Right ventricle myocardium inferior (tissue), 1 donor: ENCODE data around the gene RBPJL. TPM values are rescaled to one million over a fixed set of nuclear protein-coding genes. Genes with fewer than 3 reads are reported as not detected.

Source experiments
- ATAC-seq: fragments of 200-7000 bp; cut with Tn5 transposase; one replicate; pipeline ENCODE4 v1.9.1; 2020; ENCODE audit warnings: mild to moderate bottlenecking, moderate library complexity
- DNase-seq: peaks from one replicate; pipeline ENCODE4 v3.0.0; 2021; ENCODE audit errors: missing footprints
- intact Hi-C: fragments of 100-400 bp; cut with DNase I; formaldehyde crosslinking; loops from one replicate; pipeline ENCODE4 v1.11.0; 2022
- long read RNA-seq: library from polyadenylated mRNA; unstranded; transcript quantifications from one replicate; pipeline ENCODE4 v2.0.0, GENCODE V29; 2021
- total RNA-seq: library from RNA; stranded (reverse); fragmentation: NEBNext Ultra II Directional; extraction: Animal tissue kit (Norgen Biotek cat#: 25700); gene quantifications from one replicate; pipeline ENCODE4 v1.2.1, GENCODE V29; 2021
- donor health status: DM: no; HTN: yes; CAD: no; lungs with severe emphysema.

RBPJL gene
- not detected for total RNA-seq
- long read RNA-seq: 0 reads

- ATAC-seq (no peak), DNase-seq (no peak)
- intact Hi-C loops: no loop called here
Observed at GRCh38 chr20:45306431-45306982, at the start of gene RBPJL. Gene RBPJL (plus strand): TSS chr20:45306840. CDS start chr20:45306923, 83 bp downstream.

- ATAC-seq (no peak), DNase-seq (no peak)
- intact Hi-C loops: no loop called here
Observed at GRCh38 chr20:45257161-45257560, 49.5 kb upstream of the RBPJL start.

- intact Hi-C loops: no loop called here
- DNase-seq (no peak), ATAC-seq (no peak)
Observed at GRCh38 chr20:45257711-45258110, 48.9 kb upstream of the RBPJL start.

DNA sequence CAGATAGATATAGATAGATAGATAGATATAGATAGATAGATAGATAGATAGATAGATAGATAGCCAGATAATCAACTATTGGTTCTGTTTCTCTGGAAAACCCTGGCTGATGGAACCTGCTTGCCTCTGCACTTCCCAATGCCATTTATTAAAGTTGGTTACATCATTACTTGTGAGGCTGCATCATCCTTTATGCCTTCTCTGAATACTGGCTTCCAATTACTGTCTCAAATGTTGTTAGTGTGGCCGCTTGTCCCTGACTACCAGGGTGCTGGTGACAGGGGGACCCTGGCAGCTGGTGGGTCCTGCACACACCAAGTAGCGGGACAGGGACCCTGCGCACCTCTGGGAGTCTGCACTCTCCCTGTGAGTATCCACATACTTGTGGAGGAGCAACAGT lies 48.4 kb upstream of the RBPJL start:
- DNase-seq (no peak), ATAC-seq (no peak)
- intact Hi-C loops: no loop called here

GRCh38 chr20:45258664-45259063 lies 48.0 kb upstream of the RBPJL start:
- ATAC-seq (no peak), DNase-seq (no peak)
- intact Hi-C loops: no loop called here

DNA sequence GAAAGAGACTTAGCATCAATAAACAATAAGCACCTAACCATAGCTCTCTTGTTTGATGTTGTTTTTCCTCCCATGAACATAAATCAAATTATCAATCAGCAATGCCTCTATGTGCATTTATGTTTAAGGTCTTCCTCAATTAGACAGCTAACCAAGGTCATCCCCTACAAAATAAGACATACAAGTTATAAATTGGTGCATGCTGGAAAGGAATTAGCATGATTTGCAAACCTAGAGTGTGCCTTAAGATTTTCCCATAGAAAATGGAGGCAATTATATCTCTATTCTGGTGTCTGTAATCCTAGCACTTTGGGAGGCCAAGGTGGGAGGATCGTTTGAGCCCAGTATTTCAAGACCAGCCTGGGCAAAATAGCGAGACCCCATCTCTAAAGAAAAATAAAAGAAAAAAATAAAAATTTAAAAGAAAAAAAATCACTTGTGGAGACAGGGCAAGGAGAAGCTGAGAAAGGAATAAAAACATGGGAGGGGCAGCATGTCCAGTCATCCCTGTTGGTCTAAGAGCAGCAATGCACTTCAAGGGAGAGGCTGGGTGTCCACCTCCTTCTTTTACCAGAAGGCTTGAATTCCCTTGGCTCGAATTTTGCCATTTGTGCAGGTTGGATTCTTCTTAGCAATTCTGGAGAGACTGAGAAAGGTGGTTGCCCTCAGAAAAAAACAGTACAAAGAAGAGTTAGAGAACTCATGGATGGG lies 42.9 kb upstream of the RBPJL start:
- intact Hi-C loops: no loop called here
- ATAC-seq (no peak), DNase-seq (no peak)

GRCh38 chr20:45266977-45267376 lies 39.7 kb upstream of the RBPJL start:
- DNase-seq (no peak), ATAC-seq (no peak)
- intact Hi-C loops: no loop called here

DNA sequence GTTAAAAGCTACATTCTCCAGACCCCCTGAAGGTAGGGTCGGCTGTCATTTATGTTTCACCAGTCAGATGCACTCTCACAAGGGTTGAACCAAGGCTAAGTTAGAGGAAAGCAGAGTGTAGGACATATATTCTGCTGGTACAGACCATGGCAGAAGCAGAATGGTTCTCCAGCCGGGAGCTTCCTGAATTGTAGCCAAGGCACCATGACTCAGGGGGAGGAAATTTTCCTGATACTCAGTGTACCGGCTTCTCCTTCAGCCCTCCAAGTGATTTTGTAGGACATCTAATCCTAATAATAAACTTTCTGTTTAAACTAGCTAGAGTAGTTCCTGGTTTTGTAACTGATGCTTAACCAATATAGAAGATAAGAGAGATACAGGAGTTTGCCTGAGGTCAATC lies 38.1 kb upstream of the RBPJL start:
- intact Hi-C loops: no loop called here
- DNase-seq (no peak), ATAC-seq (no peak)

DNA sequence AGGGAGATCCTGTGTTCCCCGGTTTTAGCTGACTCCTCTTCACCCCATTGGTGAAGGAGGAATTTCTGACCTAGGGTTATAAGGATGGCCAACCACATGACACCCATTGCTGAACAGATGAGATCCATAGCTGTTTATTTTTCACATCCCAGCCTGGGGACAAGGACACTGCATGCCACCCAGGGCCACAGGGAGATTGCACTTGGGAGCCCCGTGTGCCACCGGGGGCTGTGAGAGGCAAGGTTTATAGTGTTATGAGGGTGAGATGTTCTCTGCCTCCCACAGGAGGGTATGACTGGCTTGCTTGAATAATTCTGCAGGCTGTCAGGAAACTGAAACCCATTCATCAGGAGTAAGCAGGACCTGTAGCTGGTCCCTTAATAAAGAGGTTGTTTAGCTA lies 37.6 kb upstream of the RBPJL start:
- intact Hi-C loops: no loop called here
- no peak for DNase-seq

DNA sequence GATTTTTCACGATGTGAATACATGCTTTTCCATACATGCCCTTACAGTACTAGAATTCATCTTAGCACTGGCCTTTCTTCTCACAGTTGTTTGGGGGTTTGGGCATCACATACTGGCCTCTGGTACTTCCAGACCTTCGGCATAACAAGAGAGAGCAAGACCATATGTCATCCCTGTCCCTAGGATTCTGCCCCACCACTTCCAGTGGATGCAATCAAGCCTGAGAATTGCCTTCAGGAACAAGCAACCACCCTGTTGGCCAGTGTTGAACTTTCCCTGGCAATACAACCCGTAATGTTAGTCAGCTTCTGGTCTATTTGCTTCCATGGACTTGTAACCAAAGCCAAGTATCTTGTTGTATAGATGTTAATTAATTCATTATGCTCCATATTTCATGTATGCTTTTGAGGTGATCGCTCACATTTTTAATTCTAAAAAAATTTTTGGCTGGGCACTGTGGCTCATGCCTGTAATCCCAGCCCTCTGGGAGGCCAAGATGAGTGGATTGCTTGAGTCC lies 36.8 kb upstream of the RBPJL start:
- intact Hi-C loops: no loop called here
- ATAC-seq: no peak
- no peak for DNase-seq

More for the DNA sequence above, 37.6 kb upstream of the RBPJL start:
- no peak for ATAC-seq

DNA sequence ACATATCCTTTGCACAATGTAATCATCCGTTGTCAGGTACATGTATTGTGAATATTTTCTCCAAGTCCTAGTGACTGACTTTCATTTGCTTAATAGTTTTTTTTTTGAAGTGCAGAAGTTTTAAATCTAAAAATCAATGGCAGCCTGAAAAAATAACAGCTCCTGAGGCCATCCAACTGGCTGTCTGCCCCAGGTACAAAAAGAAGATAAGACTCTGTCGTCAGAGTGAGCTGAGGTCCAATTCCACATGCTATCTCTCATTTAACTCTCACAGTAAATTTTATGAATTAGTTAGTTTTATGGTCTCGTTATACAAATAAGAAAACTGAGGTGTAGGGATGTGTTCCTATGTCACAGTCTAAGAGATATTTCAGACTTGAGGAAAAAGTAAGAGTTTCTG lies 31.3 kb upstream of the RBPJL start:
- ATAC-seq (no peak), DNase-seq (no peak)
- intact Hi-C loops: no loop called here

GRCh38 chr20:45279992-45280391 lies 26.6 kb upstream of the RBPJL start:
- no peak for ATAC-seq
- intact Hi-C loops: no loop called here

DNA sequence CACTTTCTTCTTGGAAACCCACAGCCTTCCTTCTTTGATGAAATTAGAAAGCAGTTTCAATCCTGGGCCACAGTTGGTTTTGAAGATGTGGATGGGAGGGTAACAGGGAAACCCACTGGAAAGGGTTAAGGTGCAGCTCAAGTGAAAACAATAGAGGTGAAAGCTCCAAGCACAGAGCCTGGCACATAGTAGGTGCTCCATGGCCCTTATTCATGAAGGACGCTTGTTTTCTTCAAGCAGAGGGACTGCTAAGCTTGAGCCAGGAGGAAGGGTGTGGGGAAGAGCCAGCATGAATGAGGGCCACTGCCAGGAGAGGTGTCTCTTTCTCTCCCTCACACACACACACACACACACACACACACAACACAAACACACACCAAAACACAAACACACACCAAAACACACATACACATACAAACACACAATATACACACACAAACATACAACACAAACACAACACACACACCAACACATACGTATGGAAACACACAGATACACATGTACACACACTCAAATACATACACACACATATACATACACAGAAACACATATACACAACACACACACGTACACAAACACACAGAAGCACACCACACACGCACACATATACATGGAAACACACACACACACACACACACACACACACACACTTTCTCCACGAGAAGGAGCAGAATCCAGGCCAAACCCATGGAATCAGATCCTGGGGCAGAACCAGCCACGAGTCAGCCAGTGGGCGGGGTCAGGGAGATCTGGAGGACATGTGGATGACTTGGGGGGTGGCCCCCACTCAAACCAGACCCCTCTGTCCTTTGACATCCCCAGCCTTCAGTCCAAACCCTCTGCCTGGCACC lies 23.7 kb upstream of the RBPJL start:
- no peak for DNase-seq
- intact Hi-C loops: no loop called here
- no peak for ATAC-seq

More at GRCh38 chr20:45279992-45280391, 26.6 kb upstream of the RBPJL start:
- DNase-seq: no peak

DNA sequence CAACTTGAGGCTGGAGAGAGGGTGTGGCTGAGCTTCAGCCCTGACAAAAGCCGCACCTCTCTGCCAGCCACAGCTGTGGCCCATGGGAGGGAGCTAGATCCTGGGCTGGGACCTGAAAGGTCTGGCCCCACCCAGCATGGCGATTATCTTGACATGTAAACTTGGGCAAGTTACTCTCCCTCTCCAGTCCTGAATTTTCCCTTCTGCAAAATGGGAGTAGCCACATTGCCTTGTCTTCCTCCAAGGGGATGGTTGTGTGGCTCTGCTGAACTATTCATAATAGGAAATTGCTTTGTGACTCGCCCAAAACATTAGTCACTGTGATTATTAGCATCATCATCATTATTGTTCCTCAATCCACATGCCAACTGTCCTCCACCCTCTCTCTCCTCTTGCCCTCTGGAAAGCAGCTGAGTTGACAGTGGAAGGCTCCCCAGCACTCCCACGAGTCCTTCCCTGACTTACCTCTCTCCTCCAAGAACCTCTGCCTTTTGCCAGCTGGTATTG lies 23.0 kb upstream of the RBPJL start:
- intact Hi-C loops: no loop called here
- DNase-seq (no peak), ATAC-seq (no peak)

- ATAC-seq (no peak), DNase-seq (no peak)
- intact Hi-C loops: no loop called here
Observed at GRCh38 chr20:45288376-45288775, 18.3 kb upstream of the RBPJL start.

DNA sequence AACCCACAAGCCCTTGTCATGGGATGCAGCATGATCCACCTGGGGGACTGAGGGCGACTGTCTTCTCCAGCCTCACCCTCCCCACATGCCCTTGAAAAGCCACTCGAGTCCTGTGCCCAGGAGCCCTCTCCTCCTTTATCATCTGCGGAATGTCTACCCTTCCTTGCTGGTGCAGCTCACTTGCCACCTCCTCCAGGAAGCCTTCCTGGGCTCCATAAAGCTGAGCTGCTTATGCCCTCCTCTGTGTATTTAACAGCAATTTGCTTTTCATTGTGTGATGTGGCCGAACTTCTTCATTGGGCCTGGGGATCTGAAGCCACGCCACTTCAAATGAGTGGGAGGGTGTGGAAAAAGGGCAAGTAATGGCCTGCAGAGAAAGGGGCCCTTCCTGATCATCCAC lies 17.8 kb upstream of the RBPJL start:
- intact Hi-C loops: no loop called here
- no peak for DNase-seq
- no peak for ATAC-seq

DNA sequence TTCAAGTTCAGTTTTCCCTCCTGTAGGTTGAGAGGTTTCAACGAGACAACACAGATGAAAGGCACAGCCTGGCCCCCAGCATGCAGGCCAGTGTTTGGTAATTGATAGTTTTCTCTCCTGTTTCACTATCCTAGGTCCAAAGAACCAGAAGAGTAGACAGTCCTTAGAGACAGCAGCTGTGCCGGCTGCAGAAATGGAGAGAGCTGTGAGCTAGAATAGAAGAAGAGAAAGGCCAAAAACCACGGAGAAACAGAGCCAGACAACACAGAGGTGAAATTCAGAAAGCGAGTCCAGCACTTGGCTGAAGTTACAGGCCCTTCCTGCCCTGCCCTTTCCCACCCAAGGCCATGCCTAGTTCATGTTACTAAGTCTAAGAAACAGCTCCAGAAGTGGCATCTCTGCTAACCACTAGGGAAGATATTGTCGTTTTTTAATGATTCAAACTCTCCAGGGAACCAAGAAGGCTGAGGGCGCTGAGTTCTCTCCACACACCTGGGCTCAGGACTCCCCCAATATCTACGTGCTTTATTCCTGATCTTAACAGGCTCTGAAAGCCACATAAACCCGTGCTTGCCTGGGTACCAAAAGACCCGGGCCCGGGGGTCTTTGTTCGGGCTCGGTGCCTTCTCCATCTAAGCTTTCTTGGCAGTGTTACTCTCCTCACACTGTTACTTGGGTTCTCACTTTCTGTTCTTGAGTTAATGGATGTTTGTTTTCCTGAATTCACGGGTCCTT lies 16.5 kb upstream of the RBPJL start:
- intact Hi-C loops: no loop called here
- ATAC-seq (no peak), DNase-seq (no peak)

DNA sequence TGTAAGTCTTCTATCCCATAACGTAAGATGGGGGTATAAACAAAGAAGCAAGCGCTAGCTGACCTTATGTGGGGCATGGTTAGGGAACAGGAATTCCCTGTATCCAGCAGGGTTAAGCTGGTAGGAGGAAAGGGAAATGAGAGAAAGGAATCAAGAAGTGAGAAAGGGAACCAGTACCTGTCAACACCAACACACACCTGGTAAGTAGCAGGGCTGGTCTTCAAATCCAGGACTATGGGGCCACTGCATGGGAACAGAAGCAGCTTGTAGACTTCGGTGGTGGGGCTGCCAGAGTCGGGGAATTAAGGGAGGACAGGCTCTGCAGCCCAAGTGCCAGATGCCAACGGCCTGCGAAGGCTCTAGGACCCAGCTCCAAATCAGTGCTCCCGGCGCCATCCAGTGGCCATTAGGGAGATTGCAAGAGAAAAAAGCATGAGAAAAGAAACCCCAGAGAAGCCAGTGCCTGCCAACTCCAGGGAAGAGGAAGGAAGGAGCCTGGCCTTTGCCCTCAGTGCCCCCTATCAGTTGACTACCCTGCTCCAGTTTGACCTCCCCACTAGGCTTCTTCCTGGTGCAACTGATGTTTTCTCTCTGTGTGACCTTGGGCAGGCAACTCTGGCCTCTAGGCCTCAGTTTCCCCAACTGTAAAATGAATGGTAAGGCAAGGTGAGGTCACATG lies 15.8 kb upstream of the RBPJL start:
- DNase-seq (peak; percentile 88), ATAC-seq (peak; percentile 68)
- intact Hi-C loops: no loop called here
